Endodermal cell (in vitro differentiated cells): ENCODE data around the gene SEPTIN2. TPM values are rescaled to one million over a fixed set of nuclear protein-coding genes. Genes with fewer than 3 reads are reported as not detected.
"Not testable (repeated sequence)": the region's sequence is repeated elsewhere in the genome, so short reads cannot be mapped to it uniquely, and the experiment has no call there.

ENCODE experiments used
- DNase-seq: peaks from one replicate; pipeline ENCODE4 v3.0.0-alpha.2; 2017
- H3K27ac ChIP-seq: 2 replicates; pipeline ENCODE4 v1.5.1; 2013; ENCODE audit warnings: mild to moderate bottlenecking, low read depth, low read length, moderate library complexity
- H3K27me3 ChIP-seq: 2 replicates; pipeline ENCODE4 v1.6.1; 2013; ENCODE audit warnings: mild to moderate bottlenecking, low read length, moderate library complexity; ENCODE audit not compliant: insufficient read depth, control insufficient read depth, poor library complexity, severe bottlenecking
- H3K36me3 ChIP-seq: 2 replicates; pipeline ENCODE4 v1.7.0; 2013; ENCODE audit warnings: mild to moderate bottlenecking, low read length, moderate library complexity; ENCODE audit not compliant: control insufficient read depth, insufficient read depth
- H3K4me1 ChIP-seq: one replicate; pipeline ENCODE4 v1.7.0; 2013; ENCODE audit warnings: low read length; ENCODE audit not compliant: control insufficient read depth, insufficient read depth
- H3K4me3 ChIP-seq: 2 replicates; pipeline ENCODE4 v1.5.1; 2013; ENCODE audit warnings: mild to moderate bottlenecking, low read length, moderate library complexity
- H3K9ac ChIP-seq: 2 replicates; pipeline ENCODE4 v1.6.1; 2013; ENCODE audit warnings: mild to moderate bottlenecking, low read length, moderate library complexity; ENCODE audit not compliant: poor library complexity, severe bottlenecking; ENCODE audit errors: extremely low read depth
- H3K9me3 ChIP-seq: 2 replicates; pipeline ENCODE4 v1.6.1; 2013; ENCODE audit warnings: mild to moderate bottlenecking, low read length, moderate library complexity; ENCODE audit not compliant: control insufficient read depth
- H3K27ac Mint-ChIP-seq: 2 replicates; pipeline ENCODE4 v1.8.0; 2020; ENCODE audit warnings: mixed read lengths
- H3K27me3 Mint-ChIP-seq: 2 replicates; pipeline ENCODE4 v1.8.0; 2021; ENCODE audit warnings: mild to moderate bottlenecking, mixed read lengths; ENCODE audit not compliant: insufficient read depth
- H3K36me3 Mint-ChIP-seq: 2 replicates; pipeline ENCODE4 v1.8.0; 2020; ENCODE audit warnings: low read depth, mixed read lengths
- H3K4me1 Mint-ChIP-seq: 2 replicates; pipeline ENCODE4 v1.8.0; 2020; ENCODE audit warnings: mixed read lengths
- H3K4me3 Mint-ChIP-seq: 2 replicates; pipeline ENCODE4 v1.8.0; 2020; ENCODE audit warnings: mild to moderate bottlenecking, moderate library complexity, mixed read lengths
- H3K9me3 Mint-ChIP-seq: 2 replicates; pipeline ENCODE4 v1.8.0; 2020; ENCODE audit warnings: mild to moderate bottlenecking, mixed read lengths
- CTCF ChIP-seq: fragments of 200-600 bp; sonication (generic); conservative IDR thresholded peaks from 2 replicates; pipeline ENCODE4 v1.5.0; 2021; ENCODE audit warnings: antibody characterized with exemption, mild to moderate bottlenecking
- WGBS, 2 experiments: methylation state at CpG; one replicate each; pipeline versions ENCODE4 v1.1.5 to v1.1.7; 2013; ENCODE audit warnings: missing lambda C conversion rate in 2 of 2, mixed read lengths in 1 of 2; ENCODE audit not compliant: insufficient coverage in 1 of 2, insufficient read length in 1 of 2; 5-methylcytosine and 5-hydroxymethylcytosine counted together
- total RNA-seq, 2 donors: library from RNA; stranded (reverse); fragmentation: NEBNext Ultra II Directional in 1 of 2; extraction: Animal tissue kit (Norgen Biotek cat#: 25700) in 1 of 2; gene quantifications; 2 replicates in 1 of 2; 3 replicates in 1 of 2; pipeline ENCODE4 v1.2.1, GENCODE V29; 2021

Gene SEPTIN2
- total RNA-seq, 2 donors from 2014 or later, result 365 to 380 TPM

GRCh38 chr2:241391892-241392665 is 76.4 kb downstream of the SEPTIN2 start:
- Histone ChIP-seq H3K27ac (no peak overlapping the region), H3K4me3 (no peak overlapping the region)

DNA sequence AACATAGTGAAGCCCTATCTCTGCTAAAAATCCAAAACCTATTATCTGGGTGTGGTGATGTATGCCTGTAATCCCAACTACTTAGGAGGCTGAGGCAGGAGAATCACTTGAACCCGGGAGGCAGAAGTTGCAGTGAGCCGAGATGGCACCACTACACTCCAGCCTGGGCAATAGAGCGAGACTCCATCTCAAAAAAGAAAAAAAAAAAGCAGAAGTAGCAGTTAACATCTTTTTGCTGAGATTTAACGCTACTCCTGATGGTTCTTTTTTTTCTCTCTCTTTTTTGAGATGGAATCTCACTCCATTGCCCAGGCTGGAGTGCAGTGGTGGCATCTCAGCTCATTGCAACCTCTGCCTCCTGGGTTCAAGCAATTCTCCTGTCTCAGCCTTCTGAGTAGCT is 77.0 kb downstream of the SEPTIN2 start:
- H3K4me1 Mint-ChIP-seq, H3K27ac Mint-ChIP-seq, H3K4me1 ChIP-seq, H3K9ac ChIP-seq, H3K27me3 Mint-ChIP-seq, H3K27ac ChIP-seq, H3K27me3 ChIP-seq, H3K4me3 Mint-ChIP-seq, H3K9me3 ChIP-seq, DNase-seq, H3K9me3 Mint-ChIP-seq, H3K4me3 ChIP-seq: not testable (repeated sequence)
- H3K36me3 ChIP-seq, result peaks cover 12% of the 10 kb centered on the region
- 92 to 97% methylated on average over 2 to 4 of the region's 4 CpGs for WGBS, 2 experiments
- peaks cover 13% of the 10 kb centered on the region for H3K36me3 Mint-ChIP-seq

More at GRCh38 chr2:241391892-241392665, 76.4 kb downstream of the SEPTIN2 start:
- Mint-ChIP-seq H3K4me3 (no peak overlapping the region), H3K4me1 (no peaks in the 10 kb centered on the region), H3K27me3 (no peaks in the 10 kb centered on the region), H3K9me3 (peaks cover 2% of the 10 kb centered on the region), H3K36me3 (peaks cover 15% of the 10 kb centered on the region), H3K27ac (no peak overlapping the region)
- 83% methylated on average over 6 of the region's 6 CpGs for WGBS, 2 experiments
- H3K9ac ChIP-seq, result no peak overlapping the region
- H3K9me3 ChIP-seq, result no peaks in the 10 kb centered on the region
- peaks cover 12% of the 10 kb centered on the region for H3K36me3 ChIP-seq
- TF ChIP-seq CTCF, result peak; percentile 74
- H3K27me3 ChIP-seq, result no peaks in the 10 kb centered on the region
- H3K4me1 ChIP-seq, result no peaks in the 10 kb centered on the region
- peak; percentile 76 for DNase-seq

GRCh38 chr2:241393524-241394196 is 77.9 kb downstream of the SEPTIN2 start:
- Histone ChIP-seq H3K9ac (no peak overlapping the region), H3K4me3 (no peak overlapping the region), H3K27me3 (no peaks in the 10 kb centered on the region), H3K4me1 (no peaks in the 10 kb centered on the region), H3K36me3 (peaks cover 5% of the 10 kb centered on the region), H3K9me3 (no peaks in the 10 kb centered on the region), H3K27ac (no peak overlapping the region)
- Mint-ChIP-seq H3K9me3 (peaks cover 2% of the 10 kb centered on the region), H3K36me3 (peaks cover 8% of the 10 kb centered on the region), H3K27me3 (no peaks in the 10 kb centered on the region), H3K4me1 (no peaks in the 10 kb centered on the region), H3K4me3 (no peak overlapping the region), H3K27ac (peak overlapping the region; percentile 7)
- no peak for DNase-seq
- TF ChIP-seq CTCF, result no peak
- 80 to 94% methylated on average over 2 to 3 of the region's 3 CpGs for WGBS, 2 experiments

DNA sequence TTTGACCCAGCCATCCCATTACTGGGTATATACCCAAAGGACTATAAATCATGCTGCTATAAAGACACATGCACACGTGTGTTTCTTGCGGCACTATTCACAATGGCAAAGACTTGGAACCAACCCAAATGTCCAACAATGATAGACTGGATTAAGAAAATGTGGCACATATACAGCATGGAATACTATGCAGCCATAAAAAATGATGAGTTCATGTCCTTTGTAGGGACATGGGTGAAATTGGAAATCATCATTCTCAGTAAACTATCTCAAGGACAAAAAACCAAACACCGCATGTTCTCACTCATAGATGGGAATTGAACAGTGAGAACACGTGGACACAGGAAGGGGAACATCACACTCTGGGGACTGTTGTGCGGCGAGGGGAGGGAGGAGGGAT is 81.1 kb downstream of the SEPTIN2 start:
- H3K27ac ChIP-seq, H3K36me3 ChIP-seq, H3K27me3 Mint-ChIP-seq, H3K27ac Mint-ChIP-seq, H3K9me3 Mint-ChIP-seq, H3K36me3 Mint-ChIP-seq, H3K4me3 Mint-ChIP-seq, H3K9ac ChIP-seq, DNase-seq, H3K4me3 ChIP-seq, H3K9me3 ChIP-seq, H3K4me1 Mint-ChIP-seq, H3K4me1 ChIP-seq, H3K27me3 ChIP-seq: not testable (repeated sequence)
- 90 to 100% methylated on average over 3 to 4 of the region's 6 CpGs for WGBS, 2 experiments
